Pancreas (tissue), 10 donors: ENCODE measurements around the gene SULT6B1. TPM values are rescaled to one million over a fixed set of nuclear protein-coding genes. Genes with fewer than 3 reads are reported as not detected.

ENCODE experiments used
- ATAC-seq, 4 donors: fragments of 200-7000 bp; cut with Tn5 transposase; one replicate each; pipeline versions ENCODE4 v1.8.0 to v1.9.1; 2020; ENCODE audit warnings: mild to moderate bottlenecking in 4 of 4, moderate library complexity in 4 of 4
- DNase-seq, 6 donors: peaks; one replicate each; pipeline ENCODE4 v3.0.0-alpha.2; 2020
- FAIRE-seq: peaks from 2 replicates; lab custom pipeline; 2012; peaks lifted over from hg19 to GRCh38; lab: Jason Lieb, UNC
- H3K27ac ChIP-seq, 4 donors: fragments of 200-600 bp; sonication (generic); 1 replicate in 3 of 4; 2 replicates in 1 of 4; pipeline versions ENCODE4 v1.5.0 to v1.8.0; 2020
- H3K27me3 ChIP-seq, 4 donors: fragments of 200-600 bp; one replicate each; pipeline ENCODE4 v1.8.0; 2021
- H3K36me3 ChIP-seq, 3 donors: fragments of 200-600 bp; sonication (generic) in 1 of 3; one replicate each; pipeline versions ENCODE4 v1.5.0 to v1.8.0; 2020 to 2021
- H3K4me1 ChIP-seq, 3 donors: fragments of 200-600 bp; one replicate each; pipeline ENCODE4 v1.8.0; 2021
- H3K4me3 ChIP-seq, 4 donors: fragments of 200-600 bp; sonication (generic) in 2 of 4; one replicate each; pipeline versions ENCODE4 v1.5.0 to v1.8.0; 2020 to 2021
- H3K9me3 ChIP-seq, 4 donors: fragments of 200-600 bp; one replicate each; pipeline ENCODE4 v1.8.0; 2021
- CTCF ChIP-seq, 4 donors: fragments of 200-600 bp; sonication (generic) in 3 of 4; IDR thresholded peaks; one replicate each; pipeline versions ENCODE4 v1.5.0 to v1.8.0; 2021; ENCODE audit warnings: antibody characterized with exemption in 4 of 4
- WGBS, 2 donors: extraction: QIAGEN DNeasy Blood & Tissue Kit; methylation state at CpG; one replicate each; pipeline ENCODE4 v1.1.7; 2013; 5-methylcytosine and 5-hydroxymethylcytosine counted together
- intact Hi-C, 3 donors: fragments of 100-400 bp; cut with DNase I; formaldehyde crosslinking; loops; one replicate each; pipeline versions ENCODE4 v1.11.1 to v1.14.2; 2022
- polyA plus RNA-seq, 2 donors: library from polyadenylated mRNA; stranded (reverse); fragments of 200-250 nt; gene quantifications; one replicate each; pipeline ENCODE4 v1.2.3, GENCODE V29; 2013
- total RNA-seq, 6 donors: library from RNA; stranded (reverse); fragmentation: NEBNext Ultra II Directional in 4 of 6; extraction: Animal tissue kit (Norgen Biotek cat#: 25700) in 4 of 6; gene quantifications; one replicate each; pipeline versions ENCODE4 v1.2.1 to v1.2.4, GENCODE V29; 2021 to 2023
- donor health status: healthy with polysubstance abuse.
- donor health status: DM: no; HTN: no; CAD: no; lungs with moderate emphysema.
- donor health status: DM: no; HTN: no; CAD: no.
- donor health status: control.
- donor health status: control.
- donor health status: Bipolar disorder and iron deficiency.
- donor health status: DM: yes; HTN: yes; CAD: no.
- donor health status: DM: no; HTN: no; CAD: no.
- donor health status: DM: no; HTN: no; CAD: no.
- donor health status: DM: yes; HTN: yes; CAD: no.

The SULT6B1 gene
- total and polyA plus RNA-seq, 8 donors = not detected

- 84 to 86% methylated on average over 5 of the region's 5 CpGs for WGBS, 2 donors
- FAIRE-seq (no peak), ATAC-seq (no peak), DNase-seq (no peak)
- Histone ChIP-seq H3K27ac (no peak overlapping the region), H3K36me3 (no peaks in the 10 kb centered on the region), H3K4me1 (no peaks in the 10 kb centered on the region), H3K27me3 (no peaks in the 10 kb centered on the region), H3K4me3 (no peak overlapping the region), H3K9me3 (no peaks in the 10 kb centered on the region)
- intact Hi-C loops = no loop called here
- TF ChIP-seq CTCF (IDR thresholded peaks at IDR 0.05) = no peak
Measured at GRCh38 chr2:37180640-37181039, 7.8 kb downstream of the SULT6B1 start.

GRCh38 chr2:37180006-37180639 is 8.3 kb downstream of the SULT6B1 start:
- Histone ChIP-seq H3K27me3 (no peaks in the 10 kb centered on the region), H3K4me1 (no peaks in the 10 kb centered on the region), H3K4me3 (no peak overlapping the region), H3K9me3 (no peaks in the 10 kb centered on the region), H3K27ac (no peak overlapping the region), H3K36me3 (no peaks in the 10 kb centered on the region)
- ATAC-seq = no peak
- no peak for FAIRE-seq
- WGBS, 2 donors = 58 to 60% methylated on average over 4 of the region's 4 CpGs
- intact Hi-C loops = no loop called here
- DNase-seq = no peak
- TF ChIP-seq CTCF (IDR thresholded peaks at IDR 0.05) = no peak

GRCh38 chr2:37173741-37174140 is 14.7 kb downstream of the SULT6B1 start:
- intact Hi-C loops = no loop called here
- DNase-seq (no peak), FAIRE-seq (no peak), ATAC-seq (no peak)
- no peaks in the 10 kb centered on the region for H3K27me3 ChIP-seq
- no peak overlapping the region for H3K4me3 ChIP-seq
- H3K36me3 ChIP-seq = no peaks in the 10 kb centered on the region
- no peaks in the 10 kb centered on the region for H3K4me1 ChIP-seq
- no peaks in the 10 kb centered on the region for H3K9me3 ChIP-seq
- no peak overlapping the region for H3K27ac ChIP-seq
- no peak for TF ChIP-seq CTCF (IDR thresholded peaks at IDR 0.05)
- 80 to 90% methylated on average over 1 of the region's 1 CpG for WGBS, 2 donors

- DNase-seq (no peak), FAIRE-seq (no peak), ATAC-seq (no peak)
- no peak for TF ChIP-seq CTCF (IDR thresholded peaks at IDR 0.05)
- H3K36me3 ChIP-seq = no peaks in the 10 kb centered on the region
- H3K4me1 ChIP-seq = no peaks in the 10 kb centered on the region
- H3K27ac ChIP-seq = no peak overlapping the region
- intact Hi-C loops = no loop called here
- H3K4me3 ChIP-seq = no peak overlapping the region
- H3K9me3 ChIP-seq = no peaks in the 10 kb centered on the region
- no peaks in the 10 kb centered on the region for H3K27me3 ChIP-seq
Measured at GRCh38 chr2:37171624-37171950, 16.9 kb downstream of the SULT6B1 start.

GRCh38 chr2:37168217-37168981 is 20.1 kb downstream of the SULT6B1 start:
- peak; percentile 16 to 66 (median 36) for TF ChIP-seq CTCF (IDR thresholded peaks at IDR 0.05)

More at GRCh38 chr2:37168217-37168981, 20.1 kb downstream of the SULT6B1 start:
- ATAC-seq (peak; percentile 71 to 93 (median 87)), FAIRE-seq (no peak), DNase-seq (peak in 1 of 6 donors; percentile 34)
- Histone ChIP-seq H3K4me1 (no peaks in the 10 kb centered on the region), H3K27me3 (no peaks in the 10 kb centered on the region), H3K27ac (no peak overlapping the region), H3K36me3 (no peaks in the 10 kb centered on the region), H3K9me3 (no peaks in the 10 kb centered on the region), H3K4me3 (no peak overlapping the region)
- WGBS, 2 donors = 39 to 46% methylated on average over 17 of the region's 17 CpGs
- intact Hi-C loops = no loop called here
